Activated T-cell treated with anti-CD3 and anti-CD28 coated beads for 1 hour (primary cell): ENCODE results near the gene STAC.
"Not testable (repeated sequence)": the region's sequence is repeated elsewhere in the genome, so short reads cannot be mapped to it uniquely, and the experiment has no call there.

Source experiments
- DNase-seq: peaks from one replicate; pipeline ENCODE4 v3.0.0-alpha.2; 2020; ENCODE audit warnings: low read depth

STAC gene

GRCh38 chr3:36520241-36521006 is 140.1 kb downstream of the STAC start:
- DNase-seq: no peak

GRCh38 chr3:36521007-36521379 is 140.7 kb downstream of the STAC start:
- no peak for DNase-seq

GRCh38 chr3:36524560-36524959 is 144.3 kb downstream of the STAC start:
- DNase-seq: no peak

- DNase-seq: no peak
Measured at GRCh38 chr3:36525115-36525801, 145.0 kb downstream of the STAC start.

- DNase-seq: no peak
Measured at GRCh38 chr3:36538136-36538749, 157.9 kb downstream of the STAC start.

GRCh38 chr3:36540888-36541518 is 160.7 kb downstream of the STAC start:
- no peak for DNase-seq

- no peak for DNase-seq
Measured at GRCh38 chr3:36542186-36542585, 161.9 kb downstream of the STAC start.

- DNase-seq: no peak
Measured at GRCh38 chr3:36543276-36543997, 163.1 kb downstream of the STAC start.

- no peak for DNase-seq
Measured at GRCh38 chr3:36546226-36546625, 165.9 kb downstream of the STAC start.

- DNase-seq: no peak
Measured at GRCh38 chr3:36548712-36549111, 168.4 kb downstream of the STAC start.

- no peak for DNase-seq
Measured at GRCh38 chr3:36557021-36557707, 176.9 kb downstream of the STAC start.

GRCh38 chr3:36557708-36558421 is 177.6 kb downstream of the STAC start:
- DNase-seq: no peak

GRCh38 chr3:36558961-36559360 is 178.7 kb downstream of the STAC start:
- DNase-seq: no peak

- DNase-seq: no peak
Measured at GRCh38 chr3:36560685-36561084, 180.4 kb downstream of the STAC start.

GRCh38 chr3:36561601-36562000 is 181.3 kb downstream of the STAC start:
- DNase-seq: no peak

GRCh38 chr3:36562945-36563344 is 182.6 kb downstream of the STAC start:
- no peak for DNase-seq

GRCh38 chr3:36575241-36575640 is 194.9 kb downstream of the STAC start:
- no peak for DNase-seq

GRCh38 chr3:36578418-36578817 is 198.1 kb downstream of the STAC start:
- not testable (repeated sequence) for DNase-seq

- no peak for DNase-seq
Measured at GRCh38 chr3:36579746-36580145, 199.4 kb downstream of the STAC start.

GRCh38 chr3:36580716-36581115 is 200.4 kb downstream of the STAC start:
- DNase-seq: no peak

- DNase-seq: no peak
Measured at GRCh38 chr3:36591959-36592358, 211.7 kb downstream of the STAC start.
